Measurements from ENCODE around the gene COX5A. TPM values are rescaled to one million over a fixed set of nuclear protein-coding genes. Genes with fewer than 3 reads are reported as not detected.

Gene COX5A
- total and polyA plus RNA-seq, 8 donors: 112 to 170 (median 128) TPM

GRCh38 chr15:74873036-74873755 is 64.7 kb downstream of the COX5A start, which contains the start of gene SCAMP2:
Gene SCAMP2 (minus strand): TSS chr15:74873365. CDS start chr15:74873255, 110 bp downstream.
- intact Hi-C loops (cut with DNase I): no loop called here
- H3K4me3 ChIP-seq: peak within 1 kb of the TSS; percentile 52 to 78
- no peaks in the 10 kb centered on the region for H3K36me3 ChIP-seq
- H3K9me3 ChIP-seq: no peaks in the 10 kb centered on the region
- peak within 1 kb of the TSS; percentile 90 to 96 for H3K27ac ChIP-seq
- ATAC-seq (peak; percentile 94), DNase-seq (peak; percentile 94 to 96 (median 94))
- TF ChIP-seq CTCF (IDR thresholded peaks at IDR 0.05): no peak
- H3K27me3 ChIP-seq: no peaks in the 10 kb centered on the region
- peaks cover 42 to 51% of the 10 kb centered on the region in 2 donors for H3K4me1 ChIP-seq

- Histone ChIP-seq H3K27me3 (no peaks in the 10 kb centered on the region), H3K9me3 (no peaks in the 10 kb centered on the region), H3K36me3 (no peaks in the 10 kb centered on the region), H3K27ac (peak overlapping the region; percentile 90 to 96), H3K4me3 (peak overlapping the region; percentile 52 to 78), H3K4me1 (peaks cover 45 to 57% of the 10 kb centered on the region in 2 donors)
- no peak for TF ChIP-seq CTCF (IDR thresholded peaks at IDR 0.05)
- intact Hi-C loops (cut with DNase I): no loop called here
- ATAC-seq (peak; percentile 0), DNase-seq (no peak)
These were observed 65.2 kb downstream of the COX5A start for GRCh38 chr15:74872702-74873035.

GRCh38 chr15:74870436-74871215 is 67.2 kb downstream of the COX5A start:
- Histone ChIP-seq H3K4me1 (peaks cover 51 to 77% of the 10 kb centered on the region in 2 donors), H3K27ac (peak overlapping the region; percentile 74 to 96), H3K27me3 (no peaks in the 10 kb centered on the region), H3K4me3 (peak overlapping the region in 1 of 2 donors; percentile 78), H3K9me3 (no peaks in the 10 kb centered on the region), H3K36me3 (peaks cover 0 to 4% of the 10 kb centered on the region in 2 donors)
- no peak for TF ChIP-seq CTCF (IDR thresholded peaks at IDR 0.05)
- intact Hi-C loops (cut with DNase I): no loop called here
- ATAC-seq: no peak
- DNase-seq: no peak

Other genes with a start within 250 kb of the COX5A start
- gene EDC3, start 242.0 kb downstream of the COX5A start, total RNA-seq: 10 to 100 TPM; 27.9 to 28.0 TPM
- 10 to 100 TPM; 34.9 to 43.6 (median 37.4) TPM for gene EDC3, start 242.0 kb downstream of the COX5A start, polyA plus RNA-seq (ENCODE audit: insufficient read length in 6 of 6)
- gene CYP1A1, start 212.5 kb downstream of the COX5A start, total RNA-seq: not detected
- 1 to 10 TPM in 2 of 6 donors, under 1 TPM in 4; 0.31 to 1.4 (median 0.86) TPM for gene CYP1A1, start 212.5 kb downstream of the COX5A start, polyA plus RNA-seq (ENCODE audit: insufficient read length in 6 of 6)
- under 1 TPM in 1 of 2 donors, not detected in 1; 0.15 TPM for gene CYP1A2, start 189.2 kb downstream of the COX5A start, total RNA-seq
- under 1 TPM; 0.21 to 0.58 (median 0.35) TPM for gene CYP1A2, start 189.2 kb downstream of the COX5A start, polyA plus RNA-seq (ENCODE audit: insufficient read length in 6 of 6)
- gene CSK, start 156.0 kb downstream of the COX5A start, total RNA-seq: 100 to 1,000 TPM in 1 of 2 donors, 10 to 100 TPM in 1; 52.3 to 101 TPM
- 10 to 100 TPM; 41.5 to 55.9 (median 48.3) TPM for gene CSK, start 156.0 kb downstream of the COX5A start, polyA plus RNA-seq (ENCODE audit: insufficient read length in 6 of 6)
- gene LMAN1L, start 125.2 kb downstream of the COX5A start, total RNA-seq: under 1 TPM in 1 of 2 donors, not detected in 1; 0.39 TPM
- under 1 TPM in 2 of 6 donors, not detected in 4; 0.08 to 0.32 TPM for gene LMAN1L, start 125.2 kb downstream of the COX5A start, polyA plus RNA-seq (ENCODE audit: insufficient read length in 6 of 6)
- gene CPLX3, start 111.4 kb downstream of the COX5A start, total RNA-seq: not detected
- gene CPLX3, start 111.4 kb downstream of the COX5A start, polyA plus RNA-seq (ENCODE audit: insufficient read length in 6 of 6): under 1 TPM in 1 of 6 donors, not detected in 5; 0.14 TPM
- gene ULK3, start 94.9 kb downstream of the COX5A start, total RNA-seq: 10 to 100 TPM; 37.4 to 45.1 TPM
- gene ULK3, start 94.9 kb downstream of the COX5A start, polyA plus RNA-seq (ENCODE audit: insufficient read length in 6 of 6): 10 to 100 TPM; 27.3 to 44.8 (median 34.9) TPM
- 100 to 1,000 TPM; 131 to 138 TPM for gene SCAMP2, start 64.7 kb downstream of the COX5A start, total RNA-seq
- gene SCAMP2, start 64.7 kb downstream of the COX5A start, polyA plus RNA-seq (ENCODE audit: insufficient read length in 6 of 6): 10 to 100 TPM; 42.8 to 56.2 (median 44.8) TPM
- 10 to 100 TPM; 27.8 to 30.7 TPM for gene MPI, start 48.0 kb downstream of the COX5A start, total RNA-seq
- 10 to 100 TPM; 60.3 to 69.8 (median 61.1) TPM for gene MPI, start 48.0 kb downstream of the COX5A start, polyA plus RNA-seq (ENCODE audit: insufficient read length in 6 of 6)
- gene FAM219B, start 31.2 kb downstream of the COX5A start, total RNA-seq: 10 to 100 TPM; 66.0 to 84.7 TPM
- 10 to 100 TPM; 59.2 to 63.2 (median 60.3) TPM for gene FAM219B, start 31.2 kb downstream of the COX5A start, polyA plus RNA-seq (ENCODE audit: insufficient read length in 6 of 6)
- 10 to 100 TPM; 13.8 to 14.1 TPM for gene RPP25, start 18.7 kb upstream of the COX5A start, total RNA-seq
- 1 to 10 TPM; 4.0 to 9.5 (median 6.0) TPM for gene RPP25, start 18.7 kb upstream of the COX5A start, polyA plus RNA-seq (ENCODE audit: insufficient read length in 6 of 6)
- 10 to 100 TPM in 1 of 2 donors, 1 to 10 TPM in 1; 1.9 to 20.1 TPM for gene SCAMP5, start 57.5 kb upstream of the COX5A start, total RNA-seq
- 10 to 100 TPM; 12.7 to 31.3 (median 13.8) TPM for gene SCAMP5, start 57.5 kb upstream of the COX5A start, polyA plus RNA-seq (ENCODE audit: insufficient read length in 6 of 6)
- gene PPCDC, start 85.5 kb upstream of the COX5A start, total RNA-seq: 10 to 100 TPM; 13.2 to 14.1 TPM
- 10 to 100 TPM in 4 of 6 donors, 1 to 10 TPM in 2; 9.4 to 19.0 (median 11.6) TPM for gene PPCDC, start 85.5 kb upstream of the COX5A start, polyA plus RNA-seq (ENCODE audit: insufficient read length in 6 of 6)